ENCODE data around the gene PGAM1. TPM values are rescaled to one million over a fixed set of nuclear protein-coding genes. Genes with fewer than 3 reads are reported as not detected.

PGAM1 gene
- total RNA-seq, 6 experiments from 2014 or later, result 505 to 594 (median 542) TPM

GRCh38 chr10:97459933-97460332 lies 33.9 kb downstream of the PGAM1 start:
- peaks cover 12% of the 10 kb centered on the region for H3K4me1 Mint-ChIP-seq (ENCODE audit: low read depth)
- TF ChIP-seq CTCF (IDR thresholded peaks at IDR 0.05), result no peak
- DNase-seq, result no peak
- peak overlapping the region; percentile 15; the same call in 1 of the 2 replicates for H3K27ac Mint-ChIP-seq
- H3K4me3 Mint-ChIP-seq, result no peak overlapping the region
- no peaks in the 10 kb centered on the region for H3K9me3 Mint-ChIP-seq
- no peaks in the 10 kb centered on the region; the same call in 1 of the 2 replicates for H3K27me3 Mint-ChIP-seq (ENCODE audit: insufficient read depth)
- peaks cover 45% of the 10 kb centered on the region for H3K36me3 Mint-ChIP-seq (ENCODE audit: low read depth)

GRCh38 chr10:97462309-97462708 lies 36.3 kb downstream of the PGAM1 start:
- Mint-ChIP-seq H3K4me3 (no peak overlapping the region), H3K9me3 (no peaks in the 10 kb centered on the region), H3K36me3 (ENCODE audit: low read depth) (peaks cover 54% of the 10 kb centered on the region), H3K27ac (0 out of 2 replicates have a peak overlapping the region, but pooled peaks have one; percentile 23), H3K4me1 (ENCODE audit: low read depth) (peaks cover 21% of the 10 kb centered on the region), H3K27me3 (ENCODE audit: insufficient read depth) (no peaks in the 10 kb centered on the region; the same call in 1 of the 2 replicates)
- no peak for DNase-seq
- TF ChIP-seq CTCF (IDR thresholded peaks at IDR 0.05), result no peak

- peak; percentile 95 for TF ChIP-seq CTCF (IDR thresholded peaks at IDR 0.05)
- Mint-ChIP-seq H3K36me3 (ENCODE audit: low read depth) (peaks cover 47% of the 10 kb centered on the region), H3K4me3 (no peak overlapping the region), H3K27me3 (ENCODE audit: insufficient read depth) (no peaks in the 10 kb centered on the region; the same call in 1 of the 2 replicates), H3K9me3 (no peaks in the 10 kb centered on the region), H3K4me1 (ENCODE audit: low read depth) (peaks cover 24% of the 10 kb centered on the region), H3K27ac (peak overlapping the region; percentile 75)
- DNase-seq, result peak; percentile 50
These were observed 37.6 kb downstream of the PGAM1 start for GRCh38 chr10:97463363-97464132.

- no peak for TF ChIP-seq CTCF (IDR thresholded peaks at IDR 0.05)
- Mint-ChIP-seq H3K36me3 (ENCODE audit: low read depth) (peaks cover 41% of the 10 kb centered on the region), H3K27ac (peak overlapping the region; percentile 75), H3K27me3 (ENCODE audit: insufficient read depth) (no peaks in the 10 kb centered on the region; the same call in 1 of the 2 replicates), H3K4me1 (ENCODE audit: low read depth) (peaks cover 24% of the 10 kb centered on the region), H3K9me3 (no peaks in the 10 kb centered on the region), H3K4me3 (no peak overlapping the region)
- no peak for DNase-seq
These were observed 38.2 kb downstream of the PGAM1 start for GRCh38 chr10:97464226-97464625.

- no peak for TF ChIP-seq CTCF (IDR thresholded peaks at IDR 0.05)
- Mint-ChIP-seq H3K27me3 (ENCODE audit: insufficient read depth) (no peaks in the 10 kb centered on the region), H3K27ac (peak overlapping the region; percentile 22; the same call in 1 of the 2 replicates), H3K4me3 (no peak overlapping the region), H3K9me3 (no peaks in the 10 kb centered on the region), H3K4me1 (ENCODE audit: low read depth) (peaks cover 24% of the 10 kb centered on the region), H3K36me3 (ENCODE audit: low read depth) (peaks cover 26% of the 10 kb centered on the region)
- no peak for DNase-seq
These were observed 40.0 kb downstream of the PGAM1 start for GRCh38 chr10:97465982-97466381.
